Measurements from ENCODE around the gene ABI1.

- TF ChIP-seq POLR2A (IDR thresholded peaks at IDR 0.05) (no peak), CTCF (IDR thresholded peaks at IDR 0.05) (no peak)
Observed at GRCh38 chr10:26887611-26888215, 27.0 kb upstream of the ABI1 start.
